ENCODE data around the gene ARHGEF5. TPM values are rescaled to one million over a fixed set of nuclear protein-coding genes. Genes with fewer than 3 reads are reported as not detected.
"Not testable (repeated sequence)": the region's sequence is repeated elsewhere in the genome, so short reads cannot be mapped to it uniquely, and the experiment has no call there.

ARHGEF5 gene
- total RNA-seq (16.9 and 24.2 TPM in 2 replicates), polyA plus RNA-seq (22.9 and 23.1 TPM in 2 replicates)

- not testable (repeated sequence) for H3K79me2 ChIP-seq; H3K4me3 ChIP-seq; H3K36me3 ChIP-seq (replicated peaks; ENCODE audit: insufficient read depth, low read depth); H3K9me3 ChIP-seq (ENCODE audit: low read depth); H4K20me1 ChIP-seq (ENCODE audit: insufficient read depth, poor library complexity, severe bottlenecking); DNase-seq (ENCODE audit: low spot score); H3K4me1 ChIP-seq (ENCODE audit: insufficient read depth); H3K9me2 ChIP-seq (replicated peaks; ENCODE audit: insufficient read depth); H2AFZ ChIP-seq; H3K27ac ChIP-seq; H3K4me2 ChIP-seq; H3K27me3 ChIP-seq
- WGBS (ENCODE audit: low lambda C conversion rate, missing lambda C conversion rate) = no CpG with 5 or more reads among the region's 50 CpGs
Measured at GRCh38 chr7:144355176-144355822, at the start of gene ARHGEF5. ARHGEF5 (plus strand) TSS chr7:144355402; CDS start chr7:144362670, 7,268 bp downstream.

GRCh38 chr7:144309702-144310101, 45.5 kb upstream of the ARHGEF5 start:
- H3K4me3 ChIP-seq; H3K27ac ChIP-seq; H3K36me3 ChIP-seq (replicated peaks; ENCODE audit: insufficient read depth, low read depth); H3K9me3 ChIP-seq (ENCODE audit: low read depth); DNase-seq (ENCODE audit: low spot score); H3K4me1 ChIP-seq (ENCODE audit: insufficient read depth); H3K79me2 ChIP-seq; H3K9me2 ChIP-seq (replicated peaks; ENCODE audit: insufficient read depth); H3K4me2 ChIP-seq; H2AFZ ChIP-seq; H4K20me1 ChIP-seq (ENCODE audit: insufficient read depth, poor library complexity, severe bottlenecking); H3K27me3 ChIP-seq: not testable (repeated sequence)
- WGBS (ENCODE audit: low lambda C conversion rate, missing lambda C conversion rate) = no CpG with 5 or more reads among the region's 2 CpGs

- not testable (repeated sequence) for H3K27me3 ChIP-seq; H2AFZ ChIP-seq; H3K79me2 ChIP-seq; H3K27ac ChIP-seq; H3K9me3 ChIP-seq (ENCODE audit: low read depth); H3K9me2 ChIP-seq (replicated peaks; ENCODE audit: insufficient read depth); H3K36me3 ChIP-seq (replicated peaks; ENCODE audit: insufficient read depth, low read depth); H3K4me1 ChIP-seq (ENCODE audit: insufficient read depth); H4K20me1 ChIP-seq (ENCODE audit: insufficient read depth, poor library complexity, severe bottlenecking); DNase-seq (ENCODE audit: low spot score); H3K4me2 ChIP-seq; H3K4me3 ChIP-seq
- whole genome bisulfite sequencing (ENCODE audit: low lambda C conversion rate, missing lambda C conversion rate) = no CpG with 5 or more reads among the region's 2 CpGs
Measured at GRCh38 chr7:144311218-144311617, 44.0 kb upstream of the ARHGEF5 start.

- H3K79me2 ChIP-seq; H3K4me3 ChIP-seq; H2AFZ ChIP-seq; H3K9me2 ChIP-seq (replicated peaks; ENCODE audit: insufficient read depth); H3K27ac ChIP-seq; H3K27me3 ChIP-seq; DNase-seq (ENCODE audit: low spot score); H4K20me1 ChIP-seq (ENCODE audit: insufficient read depth, poor library complexity, severe bottlenecking); H3K4me2 ChIP-seq; H3K9me3 ChIP-seq (ENCODE audit: low read depth); H3K36me3 ChIP-seq (replicated peaks; ENCODE audit: insufficient read depth, low read depth); H3K4me1 ChIP-seq (ENCODE audit: insufficient read depth): not testable (repeated sequence)
- WGBS (ENCODE audit: low lambda C conversion rate, missing lambda C conversion rate) = no CpG with 5 or more reads among the region's 2 CpGs
Measured at GRCh38 chr7:144311872-144312469, 43.2 kb upstream of the ARHGEF5 start, which contains the start of gene OR2A1. OR2A1 (plus strand) TSS chr7:144312419; CDS start chr7:144318125, 5,706 bp downstream.

- not testable (repeated sequence) for DNase-seq (ENCODE audit: low spot score); H3K9me3 ChIP-seq (ENCODE audit: low read depth); H3K36me3 ChIP-seq (replicated peaks; ENCODE audit: insufficient read depth, low read depth); H3K9me2 ChIP-seq (replicated peaks; ENCODE audit: insufficient read depth); H4K20me1 ChIP-seq (ENCODE audit: insufficient read depth, poor library complexity, severe bottlenecking); H3K4me1 ChIP-seq (ENCODE audit: insufficient read depth); H3K79me2 ChIP-seq; H2AFZ ChIP-seq; H3K27me3 ChIP-seq; H3K27ac ChIP-seq; H3K4me3 ChIP-seq; H3K4me2 ChIP-seq
- whole genome bisulfite sequencing (ENCODE audit: low lambda C conversion rate, missing lambda C conversion rate) = no CpG with 5 or more reads among the region's 1 CpG
Measured at GRCh38 chr7:144317537-144317936, 37.7 kb upstream of the ARHGEF5 start.

GRCh38 chr7:144319547-144319946, 35.7 kb upstream of the ARHGEF5 start:
- not testable (repeated sequence) for H3K9me2 ChIP-seq (replicated peaks; ENCODE audit: insufficient read depth); H3K27ac ChIP-seq; H3K4me1 ChIP-seq (ENCODE audit: insufficient read depth); H3K36me3 ChIP-seq (replicated peaks; ENCODE audit: insufficient read depth, low read depth); H2AFZ ChIP-seq; H3K4me3 ChIP-seq; H3K9me3 ChIP-seq (ENCODE audit: low read depth); H4K20me1 ChIP-seq (ENCODE audit: insufficient read depth, poor library complexity, severe bottlenecking); H3K79me2 ChIP-seq; H3K27me3 ChIP-seq; DNase-seq (ENCODE audit: low spot score); H3K4me2 ChIP-seq
- WGBS (ENCODE audit: low lambda C conversion rate, missing lambda C conversion rate) = no CpG with 5 or more reads among the region's 2 CpGs

- H3K36me3 ChIP-seq (replicated peaks; ENCODE audit: insufficient read depth, low read depth); H3K9me2 ChIP-seq (replicated peaks; ENCODE audit: insufficient read depth); H3K9me3 ChIP-seq (ENCODE audit: low read depth); H3K79me2 ChIP-seq; H3K4me3 ChIP-seq; H3K4me2 ChIP-seq; H3K27me3 ChIP-seq; DNase-seq (ENCODE audit: low spot score); H3K4me1 ChIP-seq (ENCODE audit: insufficient read depth); H2AFZ ChIP-seq; H4K20me1 ChIP-seq (ENCODE audit: insufficient read depth, poor library complexity, severe bottlenecking); H3K27ac ChIP-seq: not testable (repeated sequence)
- 91% methylated on average over 1 of the region's 3 CpGs for WGBS (ENCODE audit: low lambda C conversion rate, missing lambda C conversion rate)
Measured at GRCh38 chr7:144321677-144322206, 33.5 kb upstream of the ARHGEF5 start.

- 90% methylated on average over 3 of the region's 4 CpGs for WGBS (ENCODE audit: low lambda C conversion rate, missing lambda C conversion rate)
- not testable (repeated sequence) for H3K27me3 ChIP-seq; DNase-seq (ENCODE audit: low spot score); H3K9me2 ChIP-seq (replicated peaks; ENCODE audit: insufficient read depth); H2AFZ ChIP-seq; H3K4me1 ChIP-seq (ENCODE audit: insufficient read depth); H3K36me3 ChIP-seq (replicated peaks; ENCODE audit: insufficient read depth, low read depth); H3K4me3 ChIP-seq; H3K9me3 ChIP-seq (ENCODE audit: low read depth); H3K27ac ChIP-seq; H3K79me2 ChIP-seq; H4K20me1 ChIP-seq (ENCODE audit: insufficient read depth, poor library complexity, severe bottlenecking); H3K4me2 ChIP-seq
Measured at GRCh38 chr7:144323359-144323758, 31.8 kb upstream of the ARHGEF5 start.

GRCh38 chr7:144325868-144326267, 29.3 kb upstream of the ARHGEF5 start:
- WGBS (ENCODE audit: low lambda C conversion rate, missing lambda C conversion rate) = 82% methylated on average over 4 of the region's 5 CpGs
- H3K4me3 ChIP-seq; H3K4me1 ChIP-seq (ENCODE audit: insufficient read depth); H3K4me2 ChIP-seq; H4K20me1 ChIP-seq (ENCODE audit: insufficient read depth, poor library complexity, severe bottlenecking); H3K9me3 ChIP-seq (ENCODE audit: low read depth); H3K27ac ChIP-seq; DNase-seq (ENCODE audit: low spot score); H3K9me2 ChIP-seq (replicated peaks; ENCODE audit: insufficient read depth); H3K36me3 ChIP-seq (replicated peaks; ENCODE audit: insufficient read depth, low read depth); H3K79me2 ChIP-seq; H2AFZ ChIP-seq; H3K27me3 ChIP-seq: not testable (repeated sequence)
